H9 (cell line): Measurements from ENCODE around the gene HIBCH. TPM values are rescaled to one million over a fixed set of nuclear protein-coding genes. Genes with fewer than 3 reads are reported as not detected.

ENCODE experiments used
- DNase-seq: peaks from one replicate; pipeline ENCODE4 v3.0.0-alpha.2; 2017
- H2AFZ ChIP-seq: one replicate; pipeline ENCODE4 v1.6.1; 2013; ENCODE audit warnings: mild to moderate bottlenecking, low read length, control low read depth, moderate library complexity
- H2AK5ac ChIP-seq: 2 replicates; pipeline ENCODE4 v1.6.1; 2013; ENCODE audit warnings: low read length, control low read depth, mixed read lengths; ENCODE audit not compliant: insufficient read length
- H2BK120ac ChIP-seq: one replicate; pipeline ENCODE4 v1.6.1; 2013; ENCODE audit warnings: low read depth, mild to moderate bottlenecking, low read length, control low read depth, inconsistent platforms; ENCODE audit not compliant: poor library complexity, severe bottlenecking
- H2BK12ac ChIP-seq: 2 replicates; pipeline ENCODE4 v1.6.1; 2013; ENCODE audit warnings: low read length, control low read depth, mixed read lengths, low read depth; ENCODE audit not compliant: insufficient read length
- H2BK15ac ChIP-seq: 2 replicates; pipeline ENCODE4 v1.6.1; 2013; ENCODE audit warnings: low read depth, low read length, control low read depth
- H2BK20ac ChIP-seq: one replicate; pipeline ENCODE4 v1.6.1; 2013; ENCODE audit warnings: low read depth, mild to moderate bottlenecking, low read length, control low read depth, inconsistent platforms; ENCODE audit not compliant: poor library complexity, severe bottlenecking
- H2BK5ac ChIP-seq: 2 replicates; pipeline ENCODE4 v1.6.1; 2013; ENCODE audit warnings: low read length, control low read depth, mixed read lengths; ENCODE audit not compliant: insufficient read length
- H3K14ac ChIP-seq: 2 replicates; pipeline ENCODE4 v1.6.1; 2013; ENCODE audit warnings: low read length, control low read depth; ENCODE audit not compliant: insufficient read depth
- H3K18ac ChIP-seq: 2 replicates; pipeline ENCODE4 v1.6.1; 2013; ENCODE audit warnings: low read depth, mild to moderate bottlenecking, mixed read lengths, low read length, control low read depth; ENCODE audit not compliant: insufficient read length
- H3K23ac ChIP-seq: 2 replicates; pipeline ENCODE4 v1.6.1; 2013; ENCODE audit warnings: low read length, control low read depth, mixed read lengths, low read depth; ENCODE audit not compliant: insufficient read length
- H3K23me2 ChIP-seq: 2 replicates; pipeline ENCODE4 v1.6.1; 2013; ENCODE audit warnings: low read depth, mild to moderate bottlenecking, mixed read lengths, low read length, control low read depth; ENCODE audit not compliant: insufficient read length, poor library complexity, severe bottlenecking
- H3K27ac ChIP-seq: 2 replicates; pipeline ENCODE4 v1.5.1; 2013; ENCODE audit warnings: low read length, control low read depth, mixed read lengths, low read depth; ENCODE audit not compliant: insufficient read length
- H3K27me3 ChIP-seq: 2 replicates; pipeline ENCODE4 v1.6.1; 2013; ENCODE audit warnings: low read length, control low read depth, inconsistent platforms; ENCODE audit not compliant: insufficient read depth
- H3K4ac ChIP-seq: 2 replicates; pipeline ENCODE4 v1.6.1; 2013; ENCODE audit warnings: low read depth, mild to moderate bottlenecking, control low read depth, inconsistent platforms, low read length, moderate library complexity
- H3K4me1 ChIP-seq: 2 replicates; pipeline ENCODE4 v1.6.1; 2013; ENCODE audit warnings: low read length, control low read depth, inconsistent platforms; ENCODE audit not compliant: insufficient read depth
- H3K4me2 ChIP-seq: 2 replicates; pipeline ENCODE4 v1.6.1; 2013; ENCODE audit warnings: low read length, control low read depth, mixed read lengths; ENCODE audit not compliant: insufficient read length, insufficient read depth
- H3K56ac ChIP-seq: 2 replicates; pipeline ENCODE4 v1.6.1; 2013; ENCODE audit warnings: low read depth, mild to moderate bottlenecking, mixed read lengths, low read length, control low read depth; ENCODE audit not compliant: insufficient read length
- H3K79me1 ChIP-seq: 2 replicates; pipeline ENCODE4 v1.6.1; 2013; ENCODE audit warnings: low read depth, mild to moderate bottlenecking, moderate library complexity, low read length, control low read depth, inconsistent platforms; ENCODE audit not compliant: insufficient read depth, poor library complexity, severe bottlenecking
- H3K79me2 ChIP-seq: 2 replicates; pipeline ENCODE4 v1.6.1; 2013; ENCODE audit warnings: low read length, control low read depth, inconsistent platforms; ENCODE audit not compliant: insufficient read depth
- H3K9ac ChIP-seq: 2 replicates; pipeline ENCODE4 v1.6.1; 2013; ENCODE audit warnings: low read length, control low read depth, mixed read lengths; ENCODE audit not compliant: insufficient read length; ENCODE audit errors: extremely low read depth
- H3K9me3 ChIP-seq: one replicate; pipeline ENCODE4 v1.6.1; 2013; ENCODE audit warnings: low read depth, low read length, inconsistent platforms; ENCODE audit not compliant: control insufficient read depth
- H3T11ph ChIP-seq: one replicate; pipeline ENCODE4 v1.6.1; 2013; ENCODE audit warnings: mild to moderate bottlenecking, low read length, control low read depth, inconsistent platforms
- H4K20me1 ChIP-seq: one replicate; pipeline ENCODE4 v1.6.1; 2013; ENCODE audit not compliant: control insufficient read depth, insufficient read length, insufficient read depth
- H4K5ac ChIP-seq: 2 replicates; pipeline ENCODE4 v1.6.1; 2013; ENCODE audit warnings: low read depth, mild to moderate bottlenecking, mixed read lengths, low read length, control low read depth; ENCODE audit not compliant: insufficient read length
- H4K8ac ChIP-seq: replicated peaks from 2 replicates; pipeline ENCODE4 v1.6.1; 2013; ENCODE audit warnings: low read length, control low read depth, mixed read lengths, low read depth; ENCODE audit not compliant: insufficient read length
- H4K91ac ChIP-seq: 2 replicates; pipeline ENCODE4 v1.6.1; 2013; ENCODE audit warnings: low read depth, mild to moderate bottlenecking, moderate library complexity, mixed read lengths, low read length, control low read depth; ENCODE audit not compliant: insufficient read length
- H3K27ac Mint-ChIP-seq, 3 experiments: 2 replicates in 2 of 3; 3 replicates in 1 of 3; pipeline ENCODE4 v1.8.0; 2020 to 2021; ENCODE audit warnings: mixed read lengths in 3 of 3, mild to moderate bottlenecking in 1 of 3, moderate library complexity in 1 of 3
- H3K27me3 Mint-ChIP-seq: 2 replicates; pipeline ENCODE4 v1.8.0; 2021; ENCODE audit warnings: low read depth, mild to moderate bottlenecking, moderate library complexity, mixed read lengths
- H3K36me3 Mint-ChIP-seq, 3 experiments: 2 replicates in 2 of 3; 3 replicates in 1 of 3; pipeline ENCODE4 v1.8.0; 2020 to 2021; ENCODE audit warnings: low read depth in 3 of 3, mixed read lengths in 3 of 3; ENCODE audit not compliant: insufficient read depth in 1 of 3
- H3K4me1 Mint-ChIP-seq, 2 experiments: 2 replicates each; pipeline ENCODE4 v1.8.0; 2020; ENCODE audit warnings: mixed read lengths in 2 of 2
- H3K4me3 Mint-ChIP-seq, 2 experiments: 2 replicates in 1 of 2; 3 replicates in 1 of 2; pipeline ENCODE4 v1.8.0; 2020 to 2021; ENCODE audit warnings: mild to moderate bottlenecking in 2 of 2, mixed read lengths in 2 of 2, moderate library complexity in 1 of 2
- H3K9me3 Mint-ChIP-seq, 2 experiments: 2 replicates in 1 of 2; 3 replicates in 1 of 2; pipeline ENCODE4 v1.8.0; 2020; ENCODE audit warnings: mild to moderate bottlenecking in 2 of 2, mixed read lengths in 2 of 2, moderate library complexity in 1 of 2
- WGBS: extraction: QIAGEN DNeasy Blood & Tissue Kit; methylation state at CpG from one replicate; pipeline ENCODE4 v1.1.7; 2013; ENCODE audit warnings: missing lambda C conversion rate, low lambda C conversion rate, mixed read lengths; ENCODE audit not compliant: insufficient read length; ENCODE audit errors: extremely low coverage; 5-methylcytosine and 5-hydroxymethylcytosine counted together
- total RNA-seq: library from RNA; stranded (reverse); gene quantifications from 2 replicates; pipeline ENCODE4 v1.2.1, GENCODE V29; 2021
- TF ChIP-seq, protein P1 (sequence below): fragments of 200-600 bp; sonication (generic); conservative IDR thresholded peaks from 3 replicates; pipeline ENCODE4 v1.8.0; 2021; ENCODE audit warnings: antibody characterized with exemption, mild to moderate bottlenecking

The HIBCH gene
- total RNA-seq, 1 experiment from 2014 or later: 28.0 TPM

DNA sequence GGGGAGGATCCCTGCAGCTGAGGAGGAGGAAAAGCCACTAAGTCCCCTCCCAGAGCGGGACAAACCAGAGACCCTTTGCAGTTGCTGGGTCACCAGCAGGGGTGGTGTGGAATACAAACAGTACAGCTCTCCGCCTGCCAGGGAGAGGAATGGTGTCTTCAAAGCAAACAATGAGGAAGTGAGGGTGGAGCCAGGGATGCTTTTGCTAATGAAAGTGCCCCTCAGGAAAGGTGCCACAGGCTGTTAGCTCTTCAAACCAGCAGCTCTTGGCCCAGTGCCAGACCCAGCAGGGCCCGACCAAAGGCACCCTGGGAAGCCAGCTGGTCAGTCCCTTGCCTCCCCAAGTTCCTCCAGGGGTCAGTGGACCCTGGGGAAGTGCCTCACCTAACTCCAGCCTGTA lies 102.8 kb downstream of the HIBCH start:
- H3K27me3 Mint-ChIP-seq: no peaks in the 10 kb centered on the region
- Histone ChIP-seq H4K20me1 (no peaks in the 10 kb centered on the region), H3K4me2 (no peak overlapping the region), H3K23ac (no peak overlapping the region), H3K79me1 (no peaks in the 10 kb centered on the region), H3T11ph (no peak overlapping the region), H4K5ac (no peak overlapping the region), H2AK5ac (no peak overlapping the region), H3K14ac (no peak overlapping the region), H4K91ac (no peak overlapping the region), H3K27ac (no peak overlapping the region), H3K9me3 (no peaks in the 10 kb centered on the region), H2BK20ac (no peak overlapping the region), H3K9ac (no peak overlapping the region), H3K23me2 (no peaks in the 10 kb centered on the region), H3K27me3 (no peaks in the 10 kb centered on the region), H2BK15ac (no peak overlapping the region), H2BK12ac (no peak overlapping the region), H2BK5ac (no peak overlapping the region), H3K4me1 (peaks cover 6% of the 10 kb centered on the region; the same call in 1 of the 2 replicates), H2BK120ac (no peak overlapping the region), H4K8ac (no peak overlapping the region), H3K18ac (no peak overlapping the region), H3K56ac (no peak overlapping the region), H2AFZ (no peak overlapping the region), H3K79me2 (no peaks in the 10 kb centered on the region), H3K4ac (no peak overlapping the region)
- TF ChIP-seq, protein P1, sequence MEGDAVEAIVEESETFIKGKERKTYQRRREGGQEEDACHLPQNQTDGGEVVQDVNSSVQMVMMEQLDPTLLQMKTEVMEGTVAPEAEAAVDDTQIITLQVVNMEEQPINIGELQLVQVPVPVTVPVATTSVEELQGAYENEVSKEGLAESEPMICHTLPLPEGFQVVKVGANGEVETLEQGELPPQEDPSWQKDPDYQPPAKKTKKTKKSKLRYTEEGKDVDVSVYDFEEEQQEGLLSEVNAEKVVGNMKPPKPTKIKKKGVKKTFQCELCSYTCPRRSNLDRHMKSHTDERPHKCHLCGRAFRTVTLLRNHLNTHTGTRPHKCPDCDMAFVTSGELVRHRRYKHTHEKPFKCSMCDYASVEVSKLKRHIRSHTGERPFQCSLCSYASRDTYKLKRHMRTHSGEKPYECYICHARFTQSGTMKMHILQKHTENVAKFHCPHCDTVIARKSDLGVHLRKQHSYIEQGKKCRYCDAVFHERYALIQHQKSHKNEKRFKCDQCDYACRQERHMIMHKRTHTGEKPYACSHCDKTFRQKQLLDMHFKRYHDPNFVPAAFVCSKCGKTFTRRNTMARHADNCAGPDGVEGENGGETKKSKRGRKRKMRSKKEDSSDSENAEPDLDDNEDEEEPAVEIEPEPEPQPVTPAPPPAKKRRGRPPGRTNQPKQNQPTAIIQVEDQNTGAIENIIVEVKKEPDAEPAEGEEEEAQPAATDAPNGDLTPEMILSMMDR: peak; percentile 38; the same call in 2 of the 3 replicates
- H3K36me3 Mint-ChIP-seq: peaks cover 0 to 3% (median 2%) of the 10 kb centered on the region in 3 experiments; a peak in 2 of 7 replicates
- peak overlapping the region in 2 of 3 experiments; percentile 65 to 86; a peak in 4 of 7 replicates for H3K27ac Mint-ChIP-seq
- DNase-seq: peak; percentile 86
- no CpG with 5 or more reads among the region's 3 CpGs for WGBS
- H3K4me3 Mint-ChIP-seq: no peak overlapping the region
- H3K9me3 Mint-ChIP-seq: no peaks in the 10 kb centered on the region
- H3K4me1 Mint-ChIP-seq: peaks cover 34 to 37% of the 10 kb centered on the region in 2 experiments
